ENCODE data around the gene THSD4.

GRCh38 chr15:71806452-71806931, 691.2 kb downstream of the THSD4 start:
- TF ChIP-seq GABPA (IDR thresholded peaks at IDR 0.05; ENCODE audit: low read depth) (no peak), CTCF (IDR thresholded peaks at IDR 0.05; ENCODE audit: insufficient read depth, low read length) (no peak), POLR2AphosphoS5 (IDR thresholded peaks at IDR 0.05; ENCODE audit: low read depth) (no peak), REST (IDR thresholded peaks at IDR 0.05; ENCODE audit: insufficient replicate concordance, low read depth) (no peak), SPI1 (IDR thresholded peaks at IDR 0.05; ENCODE audit: borderline replicate concordance, low read depth) (no peak)

Data from HL-60 (cell line).